H1 (cell line): ENCODE results near the gene PLOD1. TPM values are rescaled to one million over a fixed set of nuclear protein-coding genes. Genes with fewer than 3 reads are reported as not detected.

Source experiments
- CTCF ChIA-PET: fragments of 300-600 bp; sonication (Branson Sonifier 250); formaldehyde crosslinking; loops from one replicate; lab custom pipeline; 2021; ENCODE audit not compliant: partially characterized antibody; lab: Charles Lee
- POLR2A ChIA-PET: fragments of 300-600 bp; sonication (Branson Sonifier 250); formaldehyde crosslinking; loops from one replicate; lab custom pipeline; 2021; ENCODE audit warnings: inconsistent platforms; ENCODE audit not compliant: partially characterized antibody; lab: Charles Lee
- DNase-seq, 2 experiments: peaks; one replicate each; pipeline versions ENCODE4 v3.0.0 to v3.0.0-alpha.2; 2010 to 2022; ENCODE audit warnings: low spot score in 2 of 2, low read depth in 1 of 2, mixed read lengths in 1 of 2
- FAIRE-seq: peaks from 2 replicates; lab custom pipeline; 2011; peaks lifted over from hg19 to GRCh38; lab: Jason Lieb, UNC
- H2AFZ ChIP-seq: 2 replicates; pipeline ENCODE4 v1.8.1; 2012; ENCODE audit warnings: low read length, inconsistent platforms
- H2AK5ac ChIP-seq: 2 replicates; pipeline ENCODE4 v1.6.1; 2013; ENCODE audit warnings: low read depth, low read length
- H2BK120ac ChIP-seq: replicated peaks from 2 replicates; pipeline ENCODE3; 2013; ENCODE audit warnings: low read depth, low read length, inconsistent platforms
- H2BK12ac ChIP-seq: 2 replicates; pipeline ENCODE4 v1.6.1; 2013; ENCODE audit warnings: low read depth, low read length
- H2BK15ac ChIP-seq: 2 replicates; pipeline ENCODE4 v1.6.1; 2013; ENCODE audit warnings: low read length
- H2BK20ac ChIP-seq: 2 replicates; pipeline ENCODE4 v1.6.1; 2013; ENCODE audit warnings: low read length
- H2BK5ac ChIP-seq: 2 replicates; pipeline ENCODE4 v1.6.1; 2013; ENCODE audit warnings: low read depth, low read length
- H3K14ac ChIP-seq: 2 replicates; pipeline ENCODE4 v1.6.1; 2013; ENCODE audit warnings: inconsistent platforms; ENCODE audit not compliant: insufficient read length
- H3K18ac ChIP-seq: 2 replicates; pipeline ENCODE4 v1.6.1; 2013; ENCODE audit warnings: low read length; ENCODE audit errors: extremely low read depth
- H3K23ac ChIP-seq: 2 replicates; pipeline ENCODE4 v1.6.1; 2013; ENCODE audit warnings: inconsistent platforms; ENCODE audit not compliant: insufficient read length
- H3K23me2 ChIP-seq: 2 replicates; pipeline ENCODE4 v1.6.1; 2013; ENCODE audit warnings: low read depth, low read length
- H3K27ac ChIP-seq: 2 replicates; pipeline ENCODE4 v1.6.1; 2011; ENCODE audit warnings: low read depth, low read length, inconsistent platforms
- H3K27me3 ChIP-seq, 4 experiments: replicated peaks in 1 of 4; 1 replicate in 1 of 4; 2 replicates in 3 of 4; pipeline versions ENCODE4 v1.6.1 to v1.8.1; 2011 to 2013; ENCODE audit warnings: low read length in 3 of 4, mild to moderate bottlenecking in 3 of 4, inconsistent platforms in 2 of 4, mixed read lengths in 2 of 4, moderate library complexity in 1 of 4; ENCODE audit not compliant: control insufficient read depth in 3 of 4, insufficient read depth in 3 of 4; ENCODE audit errors: extremely low read depth in 1 of 4
- H3K36me3 ChIP-seq, 4 experiments: 2 replicates each; pipeline versions ENCODE4 v1.6.1 to v1.8.1; 2011 to 2013; ENCODE audit warnings: mild to moderate bottlenecking in 4 of 4, low read length in 3 of 4, moderate library complexity in 2 of 4, control low read depth in 1 of 4, inconsistent platforms in 1 of 4; ENCODE audit not compliant: insufficient read depth in 4 of 4, control insufficient read depth in 2 of 4
- H3K4ac ChIP-seq: replicated peaks from 2 replicates; pipeline ENCODE3; 2013; ENCODE audit warnings: low read length, low read depth, mixed read lengths, inconsistent platforms; ENCODE audit not compliant: insufficient read length
- H3K4me1 ChIP-seq, 4 experiments: replicated peaks in 1 of 4; 1 replicate in 1 of 4; 2 replicates in 3 of 4; pipeline versions ENCODE4 v1.6.1 to v1.8.1; 2011 to 2013; ENCODE audit warnings: low read length in 3 of 4, inconsistent platforms in 2 of 4, mixed read lengths in 1 of 4; ENCODE audit not compliant: insufficient read depth in 4 of 4, control insufficient read depth in 3 of 4
- H3K4me2 ChIP-seq, 2 experiments: 2 replicates each; pipeline versions ENCODE4 v1.6.1 to v1.8.1; 2011 to 2013; ENCODE audit warnings: low read depth in 2 of 2, low read length in 2 of 2, control low read depth in 1 of 2, inconsistent platforms in 1 of 2, mild to moderate bottlenecking in 1 of 2; ENCODE audit not compliant: insufficient read depth in 1 of 2
- H3K4me3 ChIP-seq, 4 experiments: fragments of 200-600, 300-600 bp in 1 of 4; sonication (generic), shearing (Covaris generic), sonication (Bioruptor Twin) in 1 of 4; 2 replicates each; pipeline versions ENCODE4 v1.5.1 to v1.8.1; 2011 to 2016; ENCODE audit warnings: low read length in 4 of 4, low read depth in 3 of 4, control low read depth in 2 of 4, inconsistent platforms in 2 of 4, mild to moderate bottlenecking in 2 of 4, mixed read lengths in 1 of 4, moderate library complexity in 1 of 4; ENCODE audit not compliant: insufficient read depth in 2 of 4; ENCODE audit errors: extremely low read depth in 1 of 4
- H3K56ac ChIP-seq: replicated peaks from 2 replicates; pipeline ENCODE3; 2013; ENCODE audit warnings: low read depth, mild to moderate bottlenecking, mixed read lengths, low read length, inconsistent platforms; ENCODE audit not compliant: insufficient read length
- H3K79me1 ChIP-seq: 2 replicates; pipeline ENCODE4 v1.6.1; 2013; ENCODE audit warnings: low read depth, low read length, control low read depth
- H3K79me2 ChIP-seq, 2 experiments: 2 replicates each; pipeline versions ENCODE4 v1.6.1 to v1.8.1; 2012 to 2013; ENCODE audit warnings: low read length in 2 of 2, mild to moderate bottlenecking in 2 of 2, inconsistent platforms in 1 of 2; ENCODE audit not compliant: insufficient read depth in 2 of 2, control insufficient read depth in 1 of 2
- H3K9ac ChIP-seq, 4 experiments: replicated peaks in 1 of 4; 1 replicate in 1 of 4; 2 replicates in 3 of 4; pipeline versions ENCODE4 v1.6.1 to v1.8.1; 2011 to 2013; ENCODE audit warnings: low read depth in 3 of 4, low read length in 3 of 4, control low read depth in 2 of 4, mild to moderate bottlenecking in 2 of 4, moderate library complexity in 2 of 4, inconsistent platforms in 1 of 4; ENCODE audit errors: extremely low read depth in 1 of 4
- H3K9me3 ChIP-seq, 2 experiments: 2 replicates each; pipeline versions ENCODE4 v1.6.1 to v1.8.1; 2012 to 2013; ENCODE audit warnings: mild to moderate bottlenecking in 2 of 2, moderate library complexity in 2 of 2, control low read depth in 1 of 2, inconsistent platforms in 1 of 2, low read depth in 1 of 2, low read length in 1 of 2, mixed read lengths in 1 of 2; ENCODE audit not compliant: insufficient read depth in 2 of 2
- H4K20me1 ChIP-seq, 2 experiments: replicated peaks in 1 of 2; 2 replicates each; pipeline versions ENCODE3 to v1.8.1; 2011 to 2013; ENCODE audit warnings: inconsistent platforms in 2 of 2, low read length in 2 of 2, mild to moderate bottlenecking in 1 of 2; ENCODE audit not compliant: insufficient read depth in 2 of 2, control insufficient read depth in 1 of 2
- H4K5ac ChIP-seq: 2 replicates; pipeline ENCODE4 v1.6.1; 2013; ENCODE audit warnings: low read length, low read depth, mixed read lengths, inconsistent platforms; ENCODE audit not compliant: insufficient read length
- H4K8ac ChIP-seq: 2 replicates; pipeline ENCODE4 v1.8.0; 2013; ENCODE audit warnings: mild to moderate bottlenecking, moderate library complexity, low read length, inconsistent platforms; ENCODE audit not compliant: insufficient read depth; ENCODE audit errors: extremely low read depth
- H4K91ac ChIP-seq: replicated peaks from 2 replicates; pipeline ENCODE3; 2013; ENCODE audit warnings: low read length, mixed read lengths, inconsistent platforms; ENCODE audit not compliant: insufficient read length
- CBX8 ChIP-seq: fragments of 300-800, 300-1000 bp; sonication (generic); IDR thresholded peaks from 2 replicates; pipeline ENCODE4 v1.7.1; 2016; ENCODE audit warnings: low read depth, low read length, borderline replicate concordance
- KDM4A ChIP-seq: IDR thresholded peaks from one replicate; pipeline ENCODE4 v1.7.1; 2012; ENCODE audit warnings: low read depth, mild to moderate bottlenecking, moderate library complexity, low read length, inconsistent platforms; ENCODE audit not compliant: severe bottlenecking
- RXRA ChIP-seq: IDR thresholded peaks from 2 replicates; pipeline ENCODE4 v1.6.1; 2011; ENCODE audit warnings: low read depth, mild to moderate bottlenecking, low read length, moderate library complexity; ENCODE audit not compliant: insufficient read depth
- SIN3A ChIP-seq, 2 experiments: IDR thresholded peaks in 1 of 2; conservative IDR thresholded peaks in 1 of 2; 2 replicates each; pipeline ENCODE4 v1.6.1; 2011 to 2012; ENCODE audit warnings: low read length in 2 of 2, improper control_type of control experiment in 1 of 2, low read depth in 1 of 2, mild to moderate bottlenecking in 1 of 2
- WGBS, 2 experiments: shearing (Covaris generic) in 1 of 2; methylation state at CpG; one replicate each; pipeline versions ENCODE4 v1.1.6 to v1.1.7; 2013 to 2015; ENCODE audit warnings: low lambda C conversion rate in 2 of 2, mixed read lengths in 2 of 2, inconsistent platforms in 1 of 2, low coverage in 1 of 2, missing lambda C conversion rate in 1 of 2; ENCODE audit not compliant: insufficient replicate concordance in 2 of 2, insufficient coverage in 1 of 2, insufficient read length in 1 of 2; ENCODE audit errors: extremely low coverage in 1 of 2, missing lambda C conversion rate in 1 of 2; 5-methylcytosine and 5-hydroxymethylcytosine counted together
- polyA plus RNA-seq, 7 experiments: library from polyadenylated mRNA; depleted of rRNA in 3 of 7; stranded (reverse) in 5 of 7; unstranded in 2 of 7; fragments of >200 nt in 5 of 7; fragments of 200-250 nt in 2 of 7; gene quantifications; 1 replicate in 5 of 7; 2 replicates in 1 of 7; 4 replicates in 1 of 7; pipeline versions ENCODE4 v1.2.1 to v1.2.3, GENCODE V29; 2011 to 2013; ENCODE audit warnings: missing spikeins in 2 of 7, mixed read lengths in 2 of 7
- total RNA-seq: library from RNA; stranded (reverse); fragmentation: NEBNext Ultra II Directional; extraction: Animal tissue kit (Norgen Biotek cat#: 25700); gene quantifications from 2 replicates; pipeline ENCODE4 v1.2.1, GENCODE V29; 2021

PLOD1 gene
- total and polyA plus RNA-seq, 2 of the 8 experiments (the other 6 are each of a cell fraction or from before 2014, with no cell fraction given) = 44.9 to 51.8 TPM

DNA sequence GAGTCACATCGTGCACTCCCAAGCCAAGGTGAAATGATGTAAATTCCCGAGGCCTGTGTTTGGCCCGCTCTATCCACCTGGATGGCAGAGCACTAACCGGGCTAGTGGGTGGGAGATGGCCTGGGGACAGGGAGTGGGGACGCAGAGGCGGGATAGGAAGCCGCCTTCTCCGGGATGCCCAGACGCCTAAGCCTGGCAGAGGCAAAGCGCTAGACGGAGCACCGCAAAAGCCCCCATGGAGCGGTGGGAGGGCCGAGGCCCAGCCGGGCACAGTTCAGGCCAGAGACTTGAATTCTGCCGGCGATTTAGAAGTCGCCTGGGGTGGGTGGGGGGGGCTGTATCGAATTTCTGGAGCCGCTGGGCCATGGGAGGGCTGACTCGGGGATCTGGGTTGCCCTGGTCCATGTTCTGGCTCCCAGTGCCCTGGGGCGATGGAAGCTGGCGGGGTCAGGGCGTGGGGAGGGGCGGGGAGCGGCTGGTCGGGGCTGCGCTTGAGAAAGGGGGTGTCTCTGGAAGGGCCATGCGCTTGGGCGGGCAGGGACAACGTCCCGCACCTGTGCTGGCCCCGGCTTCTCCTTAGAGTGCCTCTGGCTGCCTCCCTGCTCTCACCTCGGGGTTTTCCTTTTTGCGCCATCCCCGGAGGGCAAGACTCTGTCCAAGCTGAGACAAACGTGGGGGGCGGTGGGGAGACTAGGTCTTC lies 36.3 kb upstream of the PLOD1 start:
- H3K4me2 ChIP-seq = peak overlapping the region in 1 of 2 experiments; percentile 45; a peak in 2 of 4 replicates
- H3K36me3 ChIP-seq = no peaks in the 10 kb centered on the region
- H3K27me3 ChIP-seq = peaks cover 0 to 2% (median 0%) of the 10 kb centered on the region in 4 experiments; a peak in 1 of 7 replicates
- H4K20me1 ChIP-seq = no peaks in the 10 kb centered on the region
- H3K27ac ChIP-seq = no peak overlapping the region
- H3K4me3 ChIP-seq = peak overlapping the region in 1 of 4 experiments; percentile 35; a peak in 1 of 8 replicates
- H2BK120ac ChIP-seq = no peak overlapping the region
- 0 out of 2 replicates have a peak overlapping the region, but pooled peaks have one; percentile 25 for H4K8ac ChIP-seq
- no peak overlapping the region for H3K4ac ChIP-seq
- H2BK20ac ChIP-seq = no peak overlapping the region
- no peak overlapping the region for H3K23ac ChIP-seq
- H3K79me2 ChIP-seq = no peaks in the 10 kb centered on the region
- H3K56ac ChIP-seq = no peak overlapping the region
- H3K18ac ChIP-seq = no peak overlapping the region
- H2AFZ ChIP-seq = no peak overlapping the region
- no peak overlapping the region for H2BK12ac ChIP-seq
- 77% methylated on average over 25 of the region's 38 CpGs; no CpG with 5 or more reads in 1 of the 2 experiments for WGBS, 2 experiments
- H2AK5ac ChIP-seq = no peak overlapping the region
- H2BK15ac ChIP-seq = no peak overlapping the region
- FAIRE-seq = no peak
- peaks cover 5% of the 10 kb centered on the region; the same call in 1 of the 2 replicates for H3K23me2 ChIP-seq
- peaks cover 0 to 2% (median 0%) of the 10 kb centered on the region in 4 experiments; a peak in 5 of 7 replicates for H3K4me1 ChIP-seq
- H3K79me1 ChIP-seq = no peaks in the 10 kb centered on the region; the same call in 1 of the 2 replicates
- no peak overlapping the region for H4K5ac ChIP-seq
- H2BK5ac ChIP-seq = no peak overlapping the region
- no peak overlapping the region for H4K91ac ChIP-seq
- H3K14ac ChIP-seq = no peak overlapping the region
- no peak for DNase-seq
- no peaks in the 10 kb centered on the region for H3K9me3 ChIP-seq
- no peak overlapping the region for H3K9ac ChIP-seq
- POLR2A ChIA-PET = interaction anchor here (0.9 to 3.5 kb wide), 6 partner anchors 10 to 70 kb away, joined by 3 to 34 read pairs (median 5); partner anchors contain the start of gene NPPA
- CTCF ChIA-PET = interaction anchor here (0.6 to 2.0 kb wide), 6 partner anchors 11 to 254 kb away, joined by 3 to 13 read pairs (median 4); no protein-coding TSS in a partner anchor
- TF ChIP-seq KDM4A = no peak
- no peak for TF ChIP-seq SIN3A (conservative IDR thresholded peaks at IDR 0.05 in 1 of 2, IDR thresholded peaks at IDR 0.05 in 1 of 2; ENCODE audit: low read depth in 1 of 2, low read length in 2 of 2)
- TF ChIP-seq CBX8 = no peak
- no peak for TF ChIP-seq RXRA
